BJ (cell line): ENCODE measurements around the gene ATF5. TPM values are rescaled to one million over a fixed set of nuclear protein-coding genes. Genes with fewer than 3 reads are reported as not detected.

Source experiments
- CTCF ChIA-PET: fragments of 350-600 bp; formaldehyde crosslinking; extraction: SDS; loops from one replicate; lab custom pipeline; 2021; ENCODE audit warnings: antibody characterized with exemption, inconsistent platforms; lab: Yijun Ruan, JAX
- POLR2A ChIA-PET: fragments of 300-600 bp; sonication (Branson Sonifier 250); formaldehyde crosslinking; extraction: SDS; loops from one replicate; lab custom pipeline; 2021; ENCODE audit warnings: antibody characterized with exemption; lab: Charles Lee
- DNase-seq: peaks from one replicate; pipeline ENCODE4 v3.0.0-alpha.2; 2011; ENCODE audit warnings: low read depth
- H3K27me3 ChIP-seq: 2 replicates; pipeline ENCODE4 v1.6.0; 2011; ENCODE audit warnings: low read length; ENCODE audit not compliant: control insufficient read depth, insufficient read depth
- H3K36me3 ChIP-seq: 2 replicates; pipeline ENCODE4 v1.5.1; 2011; ENCODE audit warnings: low read length; ENCODE audit not compliant: control insufficient read depth, insufficient read depth
- H3K4me3 ChIP-seq: 2 replicates; pipeline ENCODE4 v1.5.1; 2011; ENCODE audit warnings: low read depth, mild to moderate bottlenecking, control low read depth, low read length
- CTCF ChIP-seq: IDR thresholded peaks from 2 replicates; pipeline ENCODE4 v1.5.1; 2011; ENCODE audit warnings: low read depth, mild to moderate bottlenecking, control low read depth, inconsistent platforms, low read length, moderate library complexity; ENCODE audit not compliant: insufficient read depth
- polyA plus RNA-seq: library from polyadenylated mRNA; depleted of rRNA; stranded (reverse); fragments of >200 nt; gene quantifications from 2 replicates; pipeline ENCODE4 v1.2.3, GENCODE V29; 2011

ATF5 gene
- polyA plus RNA-seq, 1 experiment = 7.9 TPM

GRCh38 chr19:49881672-49882394 is 47.2 kb upstream of the ATF5 start:
- ChIA-PET CTCF (interaction anchor here (1.5 kb wide), 1 partner anchor 9 kb away, joined by 4 read pairs; no protein-coding TSS in a partner anchor), POLR2A (no interaction called here)
- no peak for TF ChIP-seq CTCF
- Histone ChIP-seq H3K27me3 (no peaks in the 10 kb centered on the region), H3K36me3 (peaks cover 45% of the 10 kb centered on the region), H3K4me3 (no peak overlapping the region)
- DNase-seq = no peak

GRCh38 chr19:49882643-49883042 is 46.4 kb upstream of the ATF5 start:
- POLR2A ChIA-PET = no interaction called here
- Histone ChIP-seq H3K36me3 (peaks cover 45% of the 10 kb centered on the region), H3K27me3 (no peaks in the 10 kb centered on the region), H3K4me3 (no peak overlapping the region)
- no peak for DNase-seq
- no peak for TF ChIP-seq CTCF
- CTCF ChIA-PET = no interaction called here

GRCh38 chr19:49883094-49883493 is 45.9 kb upstream of the ATF5 start:
- TF ChIP-seq CTCF = no peak
- DNase-seq = no peak
- H3K27me3 ChIP-seq = no peaks in the 10 kb centered on the region
- no peak overlapping the region for H3K4me3 ChIP-seq
- CTCF ChIA-PET = no interaction called here
- peaks cover 45% of the 10 kb centered on the region for H3K36me3 ChIP-seq
- POLR2A ChIA-PET = no interaction called here

GRCh38 chr19:49884109-49884508 is 44.9 kb upstream of the ATF5 start:
- ChIA-PET POLR2A (no interaction called here), CTCF (no interaction called here)
- no peak for DNase-seq
- H3K4me3 ChIP-seq = no peak overlapping the region
- H3K27me3 ChIP-seq = no peaks in the 10 kb centered on the region
- H3K36me3 ChIP-seq = peaks cover 45% of the 10 kb centered on the region
- no peak for TF ChIP-seq CTCF

GRCh38 chr19:49884760-49885159 is 44.2 kb upstream of the ATF5 start:
- Histone ChIP-seq H3K4me3 (no peak overlapping the region), H3K27me3 (no peaks in the 10 kb centered on the region), H3K36me3 (peaks cover 44% of the 10 kb centered on the region)
- CTCF ChIA-PET = no interaction called here
- DNase-seq = no peak
- POLR2A ChIA-PET = no interaction called here
- no peak for TF ChIP-seq CTCF
